SK-N-SH (cell line): Measurements from ENCODE around the gene RGMA. TPM values are rescaled to one million over a fixed set of nuclear protein-coding genes. Genes with fewer than 3 reads are reported as not detected.

ENCODE experiments used
- CTCF ChIA-PET: fragments of 300-600, 350-600 bp; formaldehyde crosslinking; extraction: SDS; loops from one replicate; lab custom pipeline; 2021; lab: Yijun Ruan, JAX
- POLR2A ChIA-PET: fragments of 350-600 bp; sonication (Branson Sonifier 250); formaldehyde crosslinking; extraction: SDS; loops from one replicate; lab custom pipeline; 2020; ENCODE audit warnings: antibody characterized with exemption, inconsistent platforms; lab: Yijun Ruan, JAX
- DNase-seq: peaks from one replicate; pipeline ENCODE4 v3.0.0; 2012
- H2AFZ ChIP-seq: fragments of 200-600 bp; sonication (generic); 2 replicates; pipeline ENCODE4 v1.8.1; 2016; ENCODE audit warnings: antibody characterized with exemption, mild to moderate bottlenecking, low read depth
- H3F3A ChIP-seq: fragments of 200-600 bp; sonication (generic); replicated peaks from 2 replicates; pipeline ENCODE3; 2016; ENCODE audit warnings: antibody characterized with exemption, mild to moderate bottlenecking; ENCODE audit not compliant: insufficient read depth
- H3K27ac ChIP-seq, 2 experiments: fragments of 200-500 bp in 1 of 2; fragments of 200-600 bp in 1 of 2; sonication (Bioruptor generic) in 1 of 2; sonication (generic), shearing (Covaris generic) in 1 of 2; 2 replicates each; pipeline versions ENCODE4 v1.5.1 to v1.6.1; 2014 to 2016; ENCODE audit warnings: low read depth in 2 of 2, inconsistent platforms in 1 of 2, low read length in 1 of 2, mild to moderate bottlenecking in 1 of 2, mixed read lengths in 1 of 2
- H3K27me3 ChIP-seq: fragments of 200-600 bp; sonication (generic), shearing (Covaris generic); 2 replicates; pipeline ENCODE4 v1.6.1; 2016; ENCODE audit warnings: mixed run types; ENCODE audit not compliant: insufficient read depth
- H3K36me3 ChIP-seq, 2 experiments: fragments of 200-500 bp in 1 of 2; fragments of 200-600 bp in 1 of 2; sonication (Bioruptor generic) in 1 of 2; sonication (generic) in 1 of 2; replicated peaks in 1 of 2; 2 replicates each; pipeline versions ENCODE3 to v1.5.1; 2014 to 2016; ENCODE audit warnings: low read length in 1 of 2, mild to moderate bottlenecking in 1 of 2; ENCODE audit not compliant: insufficient read depth in 2 of 2, control insufficient read depth in 1 of 2
- H3K4me1 ChIP-seq, 2 experiments: fragments of 200-500 bp in 1 of 2; fragments of 200-600 bp in 1 of 2; sonication (Bioruptor generic) in 1 of 2; sonication (generic), shearing (Covaris generic) in 1 of 2; 2 replicates each; pipeline versions ENCODE4 v1.5.1 to v1.6.1; 2014 to 2016; ENCODE audit warnings: low read depth in 1 of 2, low read length in 1 of 2, mixed run types in 1 of 2; ENCODE audit not compliant: insufficient read depth in 2 of 2, control insufficient read depth in 1 of 2
- H3K4me2 ChIP-seq: fragments of 200-600 bp; sonication (generic), shearing (Covaris generic); 2 replicates; pipeline ENCODE4 v1.6.1; 2017; ENCODE audit warnings: mixed run types
- H3K4me3 ChIP-seq, 2 experiments: fragments of 200-500 bp in 1 of 2; fragments of 200-600 bp in 1 of 2; sonication (Bioruptor generic) in 1 of 2; sonication (generic), shearing (Covaris generic) in 1 of 2; 2 replicates each; pipeline versions ENCODE4 v1.5.1 to v1.8.1; 2014 to 2016; ENCODE audit warnings: low read depth in 2 of 2, inconsistent platforms in 1 of 2, low read length in 1 of 2, mild to moderate bottlenecking in 1 of 2, mixed read lengths in 1 of 2, moderate library complexity in 1 of 2
- H3K79me2 ChIP-seq: fragments of 200-600 bp; sonication (generic); 2 replicates; pipeline ENCODE4 v1.8.1; 2017; ENCODE audit warnings: mild to moderate bottlenecking; ENCODE audit not compliant: insufficient read depth
- H3K9ac ChIP-seq: fragments of 200-600 bp; sonication (generic); 2 replicates; pipeline ENCODE4 v1.6.1; 2017; ENCODE audit warnings: mixed run types
- H3K9me2 ChIP-seq: fragments of 200-600 bp; sonication (generic); 2 replicates; pipeline ENCODE4 v1.6.1; 2017; ENCODE audit warnings: mixed run types
- H3K9me3 ChIP-seq: fragments of 200-600 bp; sonication (generic); 2 replicates; pipeline ENCODE4 v1.6.1; 2017; ENCODE audit warnings: mixed run types, mild to moderate bottlenecking, moderate library complexity
- H4K20me1 ChIP-seq: fragments of 200-600 bp; sonication (generic); 2 replicates; pipeline ENCODE4 v1.6.1; 2017; ENCODE audit warnings: mild to moderate bottlenecking, mixed run types; ENCODE audit not compliant: insufficient read depth
- EP300 ChIP-seq, 2 experiments: IDR thresholded peaks; 2 replicates each; pipeline versions ENCODE4 v1.4.0 to v1.6.1; 2012; ENCODE audit warnings: borderline replicate concordance in 1 of 2, low read depth in 1 of 2, low read length in 1 of 2
- FOSL2 ChIP-seq: IDR thresholded peaks from 2 replicates; pipeline ENCODE4 v1.4.0; 2012; ENCODE audit warnings: low read depth, mild to moderate bottlenecking, moderate library complexity, borderline replicate concordance
- FOXJ3 ChIP-seq: sonication (generic); formaldehyde crosslinking; IDR thresholded peaks from 2 replicates; pipeline ENCODE4 v1.5.1; 2020; ENCODE audit warnings: mild to moderate bottlenecking, missing genetic modification reagents
- FOXM1 ChIP-seq: IDR thresholded peaks from 2 replicates; pipeline ENCODE4 v1.4.0; 2012; ENCODE audit warnings: low read depth, mild to moderate bottlenecking
- JUND ChIP-seq: IDR thresholded peaks from 2 replicates; pipeline ENCODE4 v1.4.0; 2012
- MAX ChIP-seq: IDR thresholded peaks from 2 replicates; pipeline ENCODE4 v1.4.0; 2012; ENCODE audit warnings: low read depth
- MEF2A ChIP-seq: IDR thresholded peaks from 2 replicates; pipeline ENCODE4 v1.4.0; 2012; ENCODE audit warnings: low read depth, borderline replicate concordance
- MXI1 ChIP-seq: IDR thresholded peaks from 2 replicates; pipeline ENCODE4 v1.6.1; 2012; ENCODE audit warnings: mild to moderate bottlenecking, low read depth, low read length, improper control_type of control experiment
- NFIC ChIP-seq: IDR thresholded peaks from 2 replicates; pipeline ENCODE4 v1.4.0; 2012; ENCODE audit warnings: borderline replicate concordance
- RAD21 ChIP-seq: IDR thresholded peaks from 2 replicates; pipeline ENCODE4 v1.6.1; 2012; ENCODE audit warnings: mild to moderate bottlenecking, low read length
- REST ChIP-seq: IDR thresholded peaks from 2 replicates; pipeline ENCODE4 v1.6.1; 2012; ENCODE audit warnings: mild to moderate bottlenecking, low read depth, low read length, moderate library complexity
- RFX5 ChIP-seq: IDR thresholded peaks from 2 replicates; pipeline ENCODE4 v1.6.1; 2012; ENCODE audit warnings: mild to moderate bottlenecking, improper control_type of control experiment, low read length
- RXRA ChIP-seq: IDR thresholded peaks from 2 replicates; pipeline ENCODE4 v1.4.0; 2012; ENCODE audit warnings: low read depth, mild to moderate bottlenecking, borderline replicate concordance
- SIN3A ChIP-seq: IDR thresholded peaks from 2 replicates; pipeline ENCODE4 v1.6.1; 2012; ENCODE audit warnings: low read depth, mild to moderate bottlenecking, low read length, moderate library complexity, borderline replicate concordance
- SMC3 ChIP-seq: IDR thresholded peaks from 2 replicates; pipeline ENCODE4 v1.6.1; 2012; ENCODE audit warnings: low read depth, low read length, improper control_type of control experiment
- TAF1 ChIP-seq: IDR thresholded peaks from 2 replicates; pipeline ENCODE4 v1.6.1; 2012; ENCODE audit warnings: low read depth, mild to moderate bottlenecking, low read length, moderate library complexity, borderline replicate concordance
- TCF12 ChIP-seq: IDR thresholded peaks from 2 replicates; pipeline ENCODE4 v1.4.0; 2012
- WGBS: methylation state at CpG from one replicate; pipeline ENCODE4 v1.1.6; 2017; ENCODE audit warnings: low lambda C conversion rate; 5-methylcytosine and 5-hydroxymethylcytosine counted together
- polyA plus RNA-seq, 3 experiments: library from polyadenylated mRNA; depleted of rRNA; stranded (reverse); fragments of >200 nt; gene quantifications; 2 replicates each; pipeline ENCODE4 v1.2.3, GENCODE V29; 2012
- TF ChIP-seq, protein P1 (sequence below): fragments of 150-350 bp; IDR thresholded peaks from 2 replicates; pipeline ENCODE4 v1.6.1; 2017; ENCODE audit warnings: antibody characterized with exemption, low read length, low read depth, borderline replicate concordance
- TF ChIP-seq, protein P2 (sequence below): fragments of 200-600 bp; sonication (generic); IDR thresholded peaks from 2 replicates; pipeline ENCODE4 v1.6.1; 2017; ENCODE audit warnings: antibody characterized with exemption, mild to moderate bottlenecking, moderate library complexity

Gene RGMA
- polyA plus RNA-seq, 1 of the 3 experiments (the other 2 are of a cell fraction) = 1.5 TPM

DNA sequence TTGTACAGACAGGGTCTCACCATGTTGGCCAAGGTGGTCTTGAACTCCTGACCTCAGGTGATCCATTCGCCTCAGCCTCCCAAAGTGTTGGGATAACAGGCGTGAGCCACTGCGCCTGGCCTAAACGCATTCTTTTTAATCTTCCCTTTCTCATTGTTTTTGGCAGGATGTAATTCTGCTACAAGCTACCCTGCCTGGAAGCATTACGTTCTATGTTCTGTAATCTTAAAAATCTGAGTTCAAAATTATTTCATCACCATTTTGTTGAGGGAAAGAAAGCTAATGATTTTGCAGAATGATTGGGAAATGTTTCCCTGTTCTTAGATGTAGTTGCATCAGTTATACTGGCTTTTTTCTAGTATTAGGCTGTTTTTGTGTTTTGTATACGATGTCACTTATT is 71.5 kb downstream of the RGMA start:
- Histone ChIP-seq H2AFZ (no peak overlapping the region), H3F3A (peaks cover 9% of the 10 kb centered on the region), H3K79me2 (peaks cover 25% of the 10 kb centered on the region), H4K20me1 (peaks cover 10% of the 10 kb centered on the region), H3K9me2 (no peaks in the 10 kb centered on the region), H3K27ac (no peak overlapping the region), H3K27me3 (no peaks in the 10 kb centered on the region), H3K4me2 (no peak overlapping the region), H3K4me3 (no peak overlapping the region), H3K36me3 (peaks cover 89 to 95% of the 10 kb centered on the region in 2 experiments), H3K9me3 (no peaks in the 10 kb centered on the region), H3K4me1 (no peaks in the 10 kb centered on the region), H3K9ac (no peak overlapping the region)
- no peak for TF ChIP-seq FOSL2
- no peak for TF ChIP-seq NFIC
- TF ChIP-seq REST = no peak
- TF ChIP-seq, protein P1, sequence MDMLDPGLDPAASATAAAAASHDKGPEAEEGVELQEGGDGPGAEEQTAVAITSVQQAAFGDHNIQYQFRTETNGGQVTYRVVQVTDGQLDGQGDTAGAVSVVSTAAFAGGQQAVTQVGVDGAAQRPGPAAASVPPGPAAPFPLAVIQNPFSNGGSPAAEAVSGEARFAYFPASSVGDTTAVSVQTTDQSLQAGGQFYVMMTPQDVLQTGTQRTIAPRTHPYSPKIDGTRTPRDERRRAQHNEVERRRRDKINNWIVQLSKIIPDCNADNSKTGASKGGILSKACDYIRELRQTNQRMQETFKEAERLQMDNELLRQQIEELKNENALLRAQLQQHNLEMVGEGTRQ = no peak
- TF ChIP-seq FOXJ3 (CRISPR knock-in tag) = no peak
- TF ChIP-seq RXRA = no peak
- TF ChIP-seq SIN3A = no peak
- TF ChIP-seq RAD21 = no peak
- TF ChIP-seq RFX5 = no peak
- TF ChIP-seq, protein P2, sequence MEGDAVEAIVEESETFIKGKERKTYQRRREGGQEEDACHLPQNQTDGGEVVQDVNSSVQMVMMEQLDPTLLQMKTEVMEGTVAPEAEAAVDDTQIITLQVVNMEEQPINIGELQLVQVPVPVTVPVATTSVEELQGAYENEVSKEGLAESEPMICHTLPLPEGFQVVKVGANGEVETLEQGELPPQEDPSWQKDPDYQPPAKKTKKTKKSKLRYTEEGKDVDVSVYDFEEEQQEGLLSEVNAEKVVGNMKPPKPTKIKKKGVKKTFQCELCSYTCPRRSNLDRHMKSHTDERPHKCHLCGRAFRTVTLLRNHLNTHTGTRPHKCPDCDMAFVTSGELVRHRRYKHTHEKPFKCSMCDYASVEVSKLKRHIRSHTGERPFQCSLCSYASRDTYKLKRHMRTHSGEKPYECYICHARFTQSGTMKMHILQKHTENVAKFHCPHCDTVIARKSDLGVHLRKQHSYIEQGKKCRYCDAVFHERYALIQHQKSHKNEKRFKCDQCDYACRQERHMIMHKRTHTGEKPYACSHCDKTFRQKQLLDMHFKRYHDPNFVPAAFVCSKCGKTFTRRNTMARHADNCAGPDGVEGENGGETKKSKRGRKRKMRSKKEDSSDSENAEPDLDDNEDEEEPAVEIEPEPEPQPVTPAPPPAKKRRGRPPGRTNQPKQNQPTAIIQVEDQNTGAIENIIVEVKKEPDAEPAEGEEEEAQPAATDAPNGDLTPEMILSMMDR = no peak
- TF ChIP-seq FOXM1 = no peak
- no peak for TF ChIP-seq MEF2A
- TF ChIP-seq MAX = no peak
- no peak for TF ChIP-seq SMC3
- no peak for TF ChIP-seq JUND
- no peak for TF ChIP-seq TCF12
- no peak for TF ChIP-seq TAF1
- TF ChIP-seq EP300 (IDR thresholded peaks at IDR 0.05; ENCODE audit: borderline replicate concordance in 1 of 2, low read depth in 1 of 2, low read length in 1 of 2) = no peak
- TF ChIP-seq MXI1 = no peak
- no peak for DNase-seq
- ChIA-PET POLR2A (interaction anchor here (0.9 kb wide), 1 partner anchor 16 kb away, joined by 3 read pairs; no protein-coding TSS in a partner anchor), CTCF (interaction anchor here (0.6 to 2.2 kb wide), 8 partner anchors 11 to 1102 kb away, joined by 3 to 18 read pairs (median 4); no protein-coding TSS in a partner anchor)
- 94% methylated on average over 6 of the region's 6 CpGs for WGBS
